Caco-2 (cell line): ENCODE results near the gene EEIG1. TPM values are rescaled to one million over a fixed set of nuclear protein-coding genes. Genes with fewer than 3 reads are reported as not detected.
A peak's percentile ranks its signal among the peaks of the same experiment; 100 is the strongest.

ENCODE experiments used
- BruUV-seq: library from RNA; stranded (reverse); fragments of 400-500 nt; replicated peaks from 2 replicates; lab custom pipeline; 2021; lab: Mats Ljungman, UMichigan
- CTCF ChIA-PET: fragments of 300-600 bp; sonication (Branson Sonifier 250); formaldehyde crosslinking; loops from one replicate; lab custom pipeline; 2022; ENCODE audit warnings: antibody characterized with exemption; lab: Charles Lee
- POLR2A ChIA-PET: fragments of 300-600 bp; sonication (Branson Sonifier 250); formaldehyde crosslinking; loops from one replicate; lab custom pipeline; 2022; ENCODE audit warnings: antibody characterized with exemption; lab: Charles Lee
- DNase-seq, 2 experiments: peaks; one replicate each; pipeline versions ENCODE4 v3.0.0 to v3.0.0-alpha.2; 2020 to 2022
- H3K27me3 ChIP-seq: replicated peaks from 2 replicates; pipeline ENCODE4 v1.6.0; 2011; ENCODE audit warnings: low read length; ENCODE audit not compliant: control insufficient read depth, insufficient read depth
- H3K36me3 ChIP-seq: 2 replicates; pipeline ENCODE4 v1.5.1; 2011; ENCODE audit warnings: low read length; ENCODE audit not compliant: control insufficient read depth, insufficient read depth
- H3K4me1 ChIP-seq: fragments of 250-450 bp; sonication (Bioruptor Pico); 2 replicates; pipeline ENCODE4 v1.5.1; 2020; ENCODE audit warnings: mild to moderate bottlenecking
- H3K4me3 ChIP-seq: 2 replicates; pipeline ENCODE4 v1.5.1; 2011; ENCODE audit warnings: low read depth, mild to moderate bottlenecking, control low read depth, low read length
- H3K9me3 ChIP-seq: fragments of 250-450 bp; sonication (Bioruptor Pico); 2 replicates; pipeline ENCODE4 v1.5.1; 2020; ENCODE audit warnings: mild to moderate bottlenecking, moderate library complexity
- H3K27ac Mint-ChIP-seq: one replicate; pipeline ENCODE4 v1.8.0; 2022; ENCODE audit warnings: mixed read lengths; ENCODE audit not compliant: unreplicated experiment
- H3K27me3 Mint-ChIP-seq: one replicate; pipeline ENCODE4 v1.8.0; 2022; ENCODE audit warnings: mixed read lengths; ENCODE audit not compliant: insufficient read depth, unreplicated experiment
- H3K36me3 Mint-ChIP-seq: one replicate; pipeline ENCODE4 v1.8.0; 2022; ENCODE audit warnings: mild to moderate bottlenecking, mixed read lengths; ENCODE audit not compliant: insufficient read depth, unreplicated experiment
- H3K4me1 Mint-ChIP-seq: one replicate; pipeline ENCODE4 v1.8.0; 2022; ENCODE audit warnings: low read depth, mixed read lengths; ENCODE audit not compliant: unreplicated experiment
- H3K4me3 Mint-ChIP-seq: one replicate; pipeline ENCODE4 v1.8.0; 2022; ENCODE audit warnings: mild to moderate bottlenecking, moderate library complexity, mixed read lengths; ENCODE audit not compliant: unreplicated experiment
- H3K9me3 Mint-ChIP-seq: one replicate; pipeline ENCODE4 v1.8.0; 2022; ENCODE audit warnings: mixed read lengths; ENCODE audit not compliant: unreplicated experiment
- CTCF ChIP-seq, 2 experiments: fragments of 200-600 bp in 1 of 2; IDR thresholded peaks; 1 replicate in 1 of 2; 2 replicates in 1 of 2; pipeline versions ENCODE4 v1.5.1 to v1.8.0; 2011 to 2022; ENCODE audit warnings: antibody characterized with exemption in 1 of 2, control low read depth in 1 of 2, inconsistent platforms in 1 of 2, low read depth in 1 of 2, low read length in 1 of 2, mild to moderate bottlenecking in 1 of 2, moderate library complexity in 1 of 2; ENCODE audit not compliant: insufficient read depth in 1 of 2, severe bottlenecking in 1 of 2, unreplicated experiment in 1 of 2
- intact Hi-C: fragments of 100-400 bp; cut with micrococcal nuclease; formaldehyde crosslinking; loops from one replicate; pipeline ENCODE4 v1.10.0; 2022; ENCODE audit not compliant: unreplicated experiment
- total RNA-seq: library from RNA; stranded (reverse); gene quantifications from 2 replicates; pipeline ENCODE4 v1.2.3, GENCODE V29; 2022

The EEIG1 gene
- total RNA-seq, 1 experiment from 2014 or later = 47.1 TPM

GRCh38 chr9:127945338-127945737 lies 35.5 kb downstream of the EEIG1 start:
- no peaks in the 10 kb centered on the region for H3K4me1 Mint-ChIP-seq
- CTCF ChIA-PET = interaction anchor here (0.6 kb wide), 1 partner anchor 34 kb away, joined by 3 read pairs; no protein-coding TSS in a partner anchor
- Histone ChIP-seq H3K36me3 (peaks cover 6% of the 10 kb centered on the region), H3K4me3 (no peak overlapping the region), H3K9me3 (no peaks in the 10 kb centered on the region), H3K27me3 (no peaks in the 10 kb centered on the region), H3K4me1 (0 out of 2 replicates have a peak, but pooled peaks cover 3% of the 10 kb centered on the region)
- no TSS peak for BruUV-seq
- H3K4me3 Mint-ChIP-seq = no peak overlapping the region
- POLR2A ChIA-PET = no interaction called here
- TF ChIP-seq CTCF (IDR thresholded peaks at IDR 0.05; ENCODE audit: insufficient read depth in 1 of 2, low read depth in 1 of 2, low read length in 1 of 2, severe bottlenecking in 1 of 2, unreplicated experiment in 1 of 2) = no peak
- intact Hi-C loops = no loop called here
- H3K9me3 Mint-ChIP-seq = no peaks in the 10 kb centered on the region
- no peaks in the 10 kb centered on the region for H3K27me3 Mint-ChIP-seq
- H3K27ac Mint-ChIP-seq = no peak overlapping the region
- peaks cover 57% of the 10 kb centered on the region for H3K36me3 Mint-ChIP-seq
- no peak for DNase-seq

GRCh38 chr9:127944586-127945218 lies 36.1 kb downstream of the EEIG1 start:
- Histone ChIP-seq H3K9me3 (no peaks in the 10 kb centered on the region), H3K4me3 (no peak overlapping the region), H3K36me3 (peaks cover 6% of the 10 kb centered on the region), H3K4me1 (0 out of 2 replicates have a peak, but pooled peaks cover 3% of the 10 kb centered on the region), H3K27me3 (no peaks in the 10 kb centered on the region)
- Mint-ChIP-seq H3K36me3 (peaks cover 59% of the 10 kb centered on the region), H3K9me3 (no peaks in the 10 kb centered on the region), H3K4me3 (no peak overlapping the region), H3K4me1 (no peaks in the 10 kb centered on the region), H3K27me3 (no peaks in the 10 kb centered on the region), H3K27ac (no peak overlapping the region)
- no peak for DNase-seq
- BruUV-seq = no TSS peak
- intact Hi-C loops = loop anchor here (5.0 kb wide), 1 partner anchor 38 kb away; the partner anchor contains the start of gene EEIG1
- ChIA-PET POLR2A (no interaction called here), CTCF (interaction anchor here (1.3 to 1.8 kb wide), 2 partner anchors 10 to 124 kb away, joined by 10 read pairs; partner anchors contain the start of genes NAIF1 and SLC25A25)
- no peak for TF ChIP-seq CTCF (IDR thresholded peaks at IDR 0.05; ENCODE audit: insufficient read depth in 1 of 2, low read depth in 1 of 2, low read length in 1 of 2, severe bottlenecking in 1 of 2, unreplicated experiment in 1 of 2)

- Mint-ChIP-seq H3K4me3 (no peak overlapping the region), H3K27ac (no peak overlapping the region)
These were observed 37.1 kb downstream of the EEIG1 start for GRCh38 chr9:127943731-127944144.

More at GRCh38 chr9:127943731-127944144, 37.1 kb downstream of the EEIG1 start:
- peak; percentile 77 to 89 for TF ChIP-seq CTCF (IDR thresholded peaks at IDR 0.05; ENCODE audit: insufficient read depth in 1 of 2, low read depth in 1 of 2, low read length in 1 of 2, severe bottlenecking in 1 of 2, unreplicated experiment in 1 of 2)
- Histone ChIP-seq H3K27me3 (no peaks in the 10 kb centered on the region), H3K4me1 (0 out of 2 replicates have a peak, but pooled peaks cover 3% of the 10 kb centered on the region), H3K36me3 (peaks cover 6% of the 10 kb centered on the region), H3K4me3 (no peak overlapping the region), H3K9me3 (no peaks in the 10 kb centered on the region)
- CTCF ChIA-PET = interaction anchor here (0.6 to 2.1 kb wide), 14 partner anchors 9 to 335 kb away, joined by 3 to 16 read pairs (median 5); partner anchors contain the start of genes EEIG1, NAIF1 and SLC25A25
- DNase-seq = peak; percentile 81 to 82
- Mint-ChIP-seq H3K9me3 (no peaks in the 10 kb centered on the region), H3K27me3 (no peaks in the 10 kb centered on the region), H3K36me3 (peaks cover 63% of the 10 kb centered on the region), H3K4me1 (no peaks in the 10 kb centered on the region)
- no TSS peak for BruUV-seq
- intact Hi-C loops = loop anchor here (1.0 to 5.0 kb wide), 3 partner anchors 39 to 174 kb away; partner anchors contain the start of gene EEIG1
- POLR2A ChIA-PET = no interaction called here
